Measurements from ENCODE around the gene MRPL41. TPM values are rescaled to one million over a fixed set of nuclear protein-coding genes. Genes with fewer than 3 reads are reported as not detected.

Gene MRPL41
- total RNA-seq: 54.0 and 55.8 TPM in 2 replicates

GRCh38 chr9:137551264-137552021 lies at the start of gene MRPL41:
Gene MRPL41, plus strand, starts transcription at chr9:137551879. Its CDS starts 203 bp downstream, at chr9:137552082.

GRCh38 chr9:137550231-137550621 lies 1.5 kb upstream of the MRPL41 start, which contains the start of gene PNPLA7:
Gene PNPLA7, minus strand, starts transcription at chr9:137550402. Its CDS starts 205 bp downstream, at chr9:137550197.

GRCh38 chr9:137578518-137579258 lies 27.0 kb downstream of the MRPL41 start, which contains the start of gene DPH7:
Gene DPH7, minus strand, starts transcription at chr9:137578925. Its CDS starts 148 bp downstream, at chr9:137578777.

GRCh38 chr9:137590469-137591383 lies 39.0 kb downstream of the MRPL41 start, which contains the start of gene ZMYND19:
Gene ZMYND19, minus strand, starts transcription at chr9:137590512. Its CDS starts 249 bp downstream, at chr9:137590263.

Other genes starting within 250 kb of the MRPL41 start
- 0.29 and 1.7 TPM in 2 replicates for gene NRARP, start 249.6 kb upstream of the MRPL41 start, total RNA-seq
- gene EXD3, start 128.7 kb upstream of the MRPL41 start, total RNA-seq: 5.3 and 9.4 TPM in 2 replicates
- 0.12 TPM in 1 of 2 replicates, not detected in the other for gene NOXA1, start 128.5 kb upstream of the MRPL41 start, total RNA-seq
- gene ENTPD8, start 110.5 kb upstream of the MRPL41 start, total RNA-seq: not detected in 2 replicates
- 50.7 and 74.4 TPM in 2 replicates for gene NSMF, start 92.5 kb upstream of the MRPL41 start, total RNA-seq
- gene PNPLA7, start 1.5 kb upstream of the MRPL41 start, total RNA-seq: 1.9 and 3.3 TPM in 2 replicates
- 11.9 TPM in 2 replicates for gene DPH7, start 27.0 kb downstream of the MRPL41 start, total RNA-seq
- gene ZMYND19, start 38.6 kb downstream of the MRPL41 start, total RNA-seq: 13.0 and 15.5 TPM in 2 replicates
- gene ARRDC1, start 53.8 kb downstream of the MRPL41 start, total RNA-seq: 8.1 and 18.4 TPM in 2 replicates
- 29.5 and 33.9 TPM in 2 replicates for gene EHMT1, start 67.1 kb downstream of the MRPL41 start, total RNA-seq